Neural progenitor cell (in vitro differentiated cells): ENCODE measurements around the gene PDE11A. TPM values are rescaled to one million over a fixed set of nuclear protein-coding genes. Genes with fewer than 3 reads are reported as not detected.

Experiments used
- DNase-seq: peaks from one replicate; pipeline ENCODE4 v3.0.0-alpha.2; 2016; ENCODE audit warnings: low spot score
- H2AFZ ChIP-seq: fragments of 200-600 bp; sonication (generic); replicated peaks from 2 replicates; pipeline ENCODE4 v1.6.1; 2016; ENCODE audit warnings: antibody characterized with exemption
- H3F3A ChIP-seq: fragments of 200-600 bp; sonication (generic); 2 replicates; pipeline ENCODE4 v1.6.1; 2016; ENCODE audit warnings: antibody characterized with exemption, low read depth
- H3K27ac ChIP-seq: fragments of 200-600 bp; sonication (generic); 2 replicates; pipeline ENCODE4 v1.5.1; 2016; ENCODE audit warnings: mild to moderate bottlenecking
- H3K27me3 ChIP-seq: fragments of 200-600 bp; sonication (generic); 2 replicates; pipeline ENCODE4 v1.6.1; 2016; ENCODE audit warnings: mild to moderate bottlenecking, moderate library complexity
- H3K36me3 ChIP-seq: fragments of 200-600 bp; sonication (generic); 2 replicates; pipeline ENCODE4 v1.5.1; 2016
- H3K4me1 ChIP-seq: fragments of 200-600 bp; sonication (generic); 2 replicates; pipeline ENCODE4 v1.6.1; 2016; ENCODE audit warnings: mixed run types
- H3K4me2 ChIP-seq: fragments of 200-600 bp; sonication (generic); 2 replicates; pipeline ENCODE4 v1.6.1; 2016
- H3K4me3 ChIP-seq: fragments of 200-600 bp; sonication (generic); 2 replicates; pipeline ENCODE4 v1.5.1; 2016
- H3K79me2 ChIP-seq: fragments of 200-600 bp; sonication (generic); 2 replicates; pipeline ENCODE4 v1.6.1; 2016; ENCODE audit warnings: low read depth
- H3K9ac ChIP-seq: fragments of 200-600 bp; sonication (generic); 2 replicates; pipeline ENCODE4 v1.6.1; 2016
- H3K9me3 ChIP-seq: fragments of 200-600 bp; sonication (generic); 2 replicates; pipeline ENCODE4 v1.5.1; 2016; ENCODE audit warnings: low read depth
- H4K20me1 ChIP-seq: fragments of 200-600 bp; sonication (generic); 2 replicates; pipeline ENCODE4 v1.6.1; 2016; ENCODE audit warnings: low read depth
- H3K27ac Mint-ChIP-seq: 3 replicates; pipeline ENCODE4 v1.8.0; 2021; ENCODE audit warnings: mixed read lengths
- H3K27me3 Mint-ChIP-seq: 2 replicates; pipeline ENCODE4 v1.8.0; 2022; ENCODE audit warnings: low read depth, mild to moderate bottlenecking, inconsistent platforms, moderate library complexity, mixed read lengths; ENCODE audit not compliant: insufficient read depth
- H3K36me3 Mint-ChIP-seq: 3 replicates; pipeline ENCODE4 v1.8.0; 2021; ENCODE audit warnings: mixed read lengths
- H3K4me1 Mint-ChIP-seq: 3 replicates; pipeline ENCODE4 v1.8.0; 2021; ENCODE audit warnings: mixed read lengths
- H3K4me3 Mint-ChIP-seq: 3 replicates; pipeline ENCODE4 v1.8.0; 2021; ENCODE audit warnings: mild to moderate bottlenecking, moderate library complexity, mixed read lengths
- H3K9me3 Mint-ChIP-seq: 3 replicates; pipeline ENCODE4 v1.8.0; 2020; ENCODE audit warnings: mixed read lengths
- EZH2 ChIP-seq: fragments of 200-600 bp; sonication (generic); IDR thresholded peaks from 2 replicates; pipeline ENCODE4 v1.6.1; 2017; ENCODE audit warnings: antibody characterized with exemption, mild to moderate bottlenecking, moderate library complexity
- EZH2phosphoT487 ChIP-seq: fragments of 200-600 bp; sonication (generic); IDR thresholded peaks from 2 replicates; pipeline ENCODE4 v1.6.1; 2017; ENCODE audit warnings: antibody characterized with exemption
- total RNA-seq: library from RNA; depleted of rRNA; stranded (reverse); fragments of >200 nt; gene quantifications from 2 replicates; pipeline ENCODE4 v1.2.3, GENCODE V29; 2015; ENCODE audit warnings: low replicate concordance
- TF ChIP-seq, protein P1 (sequence below): fragments of 200-600 bp; sonication (generic); IDR thresholded peaks from 2 replicates; pipeline ENCODE4 v1.5.1; 2017; ENCODE audit warnings: antibody characterized with exemption, mild to moderate bottlenecking

PDE11A gene
- total RNA-seq, 1 donor from 2014 or later = 0.13 TPM

GRCh38 chr2:177694348-177694747 lies 378.2 kb downstream of the PDE11A start:
- Mint-ChIP-seq H3K9me3 (no peaks in the 10 kb centered on the region), H3K27ac (no peak overlapping the region), H3K36me3 (no peaks in the 10 kb centered on the region), H3K4me3 (no peak overlapping the region), H3K4me1 (peaks cover 4% of the 10 kb centered on the region), H3K27me3 (peaks cover 2% of the 10 kb centered on the region)
- no peak overlapping the region for H2AFZ ChIP-seq
- H3K9me3 ChIP-seq = no peaks in the 10 kb centered on the region
- DNase-seq = no peak
- H3K79me2 ChIP-seq = no peaks in the 10 kb centered on the region
- TF ChIP-seq, protein P1, sequence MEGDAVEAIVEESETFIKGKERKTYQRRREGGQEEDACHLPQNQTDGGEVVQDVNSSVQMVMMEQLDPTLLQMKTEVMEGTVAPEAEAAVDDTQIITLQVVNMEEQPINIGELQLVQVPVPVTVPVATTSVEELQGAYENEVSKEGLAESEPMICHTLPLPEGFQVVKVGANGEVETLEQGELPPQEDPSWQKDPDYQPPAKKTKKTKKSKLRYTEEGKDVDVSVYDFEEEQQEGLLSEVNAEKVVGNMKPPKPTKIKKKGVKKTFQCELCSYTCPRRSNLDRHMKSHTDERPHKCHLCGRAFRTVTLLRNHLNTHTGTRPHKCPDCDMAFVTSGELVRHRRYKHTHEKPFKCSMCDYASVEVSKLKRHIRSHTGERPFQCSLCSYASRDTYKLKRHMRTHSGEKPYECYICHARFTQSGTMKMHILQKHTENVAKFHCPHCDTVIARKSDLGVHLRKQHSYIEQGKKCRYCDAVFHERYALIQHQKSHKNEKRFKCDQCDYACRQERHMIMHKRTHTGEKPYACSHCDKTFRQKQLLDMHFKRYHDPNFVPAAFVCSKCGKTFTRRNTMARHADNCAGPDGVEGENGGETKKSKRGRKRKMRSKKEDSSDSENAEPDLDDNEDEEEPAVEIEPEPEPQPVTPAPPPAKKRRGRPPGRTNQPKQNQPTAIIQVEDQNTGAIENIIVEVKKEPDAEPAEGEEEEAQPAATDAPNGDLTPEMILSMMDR = no peak
- TF ChIP-seq EZH2 = no peak
- no peak for TF ChIP-seq EZH2phosphoT487
- no peaks in the 10 kb centered on the region for H3K27me3 ChIP-seq
- H3K36me3 ChIP-seq = no peaks in the 10 kb centered on the region
- no peak overlapping the region for H3K4me2 ChIP-seq
- no peak overlapping the region for H3K9ac ChIP-seq
- H3K4me3 ChIP-seq = no peak overlapping the region
- peaks cover 17% of the 10 kb centered on the region for H3K4me1 ChIP-seq
- H3K27ac ChIP-seq = no peak overlapping the region
- H4K20me1 ChIP-seq = no peaks in the 10 kb centered on the region
- peaks cover 6% of the 10 kb centered on the region for H3F3A ChIP-seq

DNA sequence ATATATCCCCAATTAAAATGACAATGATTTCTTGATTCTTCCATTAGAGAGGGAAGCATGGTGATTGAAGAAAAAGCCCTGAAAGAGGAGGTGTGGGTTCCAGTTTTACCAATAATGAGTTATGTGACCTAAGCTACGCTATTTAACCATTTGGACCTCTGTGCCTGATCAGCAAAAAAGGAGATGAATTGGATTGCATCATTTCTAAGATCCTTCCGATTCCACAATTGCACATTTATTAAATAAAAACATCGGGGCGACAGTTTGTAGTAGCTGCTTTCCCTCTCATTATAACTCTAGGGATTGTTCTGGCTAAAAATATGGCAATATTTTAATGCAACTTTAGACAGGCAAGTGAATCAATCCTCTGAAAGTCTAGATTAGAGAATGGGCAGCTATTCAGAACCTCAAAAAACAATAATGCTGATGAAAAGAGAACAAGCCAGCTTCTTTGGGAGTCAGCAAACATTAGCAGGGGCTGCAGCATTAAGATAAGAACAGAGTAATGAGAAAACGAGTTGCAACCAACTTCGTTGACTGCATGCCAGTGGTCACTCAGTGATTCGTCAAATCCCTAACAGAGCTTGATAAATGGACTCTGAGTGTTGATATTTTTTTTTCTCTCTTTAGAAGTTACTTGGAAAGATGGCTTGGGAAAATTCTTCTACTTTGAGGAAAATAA lies 378.8 kb downstream of the PDE11A start:
- no peak overlapping the region for H3K9ac ChIP-seq
- peaks cover 4% of the 10 kb centered on the region for H3K4me1 Mint-ChIP-seq

GRCh38 chr2:177692783-177693269 lies 379.8 kb downstream of the PDE11A start:
- no peaks in the 10 kb centered on the region for H3K27me3 Mint-ChIP-seq
- peaks cover 4% of the 10 kb centered on the region for H3K4me1 Mint-ChIP-seq
- no peak overlapping the region for H3K27ac Mint-ChIP-seq
- no peak for DNase-seq
- Histone ChIP-seq H3K79me2 (no peaks in the 10 kb centered on the region), H3K4me2 (no peak overlapping the region), H3K4me1 (peaks cover 18% of the 10 kb centered on the region), H4K20me1 (no peaks in the 10 kb centered on the region), H3K36me3 (no peaks in the 10 kb centered on the region), H2AFZ (peak overlapping the region; percentile 8), H3K27me3 (no peaks in the 10 kb centered on the region), H3K9me3 (no peaks in the 10 kb centered on the region), H3F3A (peaks cover 7% of the 10 kb centered on the region), H3K4me3 (no peak overlapping the region), H3K27ac (no peak overlapping the region), H3K9ac (no peak overlapping the region)
- H3K4me3 Mint-ChIP-seq = no peak overlapping the region
- TF ChIP-seq EZH2phosphoT487 (no peak), EZH2 (no peak)
- TF ChIP-seq, protein P1 = no peak
- H3K9me3 Mint-ChIP-seq = no peaks in the 10 kb centered on the region
- no peaks in the 10 kb centered on the region for H3K36me3 Mint-ChIP-seq

More for the DNA sequence above, 378.8 kb downstream of the PDE11A start:
- TF ChIP-seq EZH2phosphoT487 (no peak), EZH2 (no peak)
- TF ChIP-seq, protein P1 = no peak
- Histone ChIP-seq H3K4me2 (no peak overlapping the region), H3K79me2 (no peaks in the 10 kb centered on the region), H4K20me1 (no peaks in the 10 kb centered on the region), H3K4me3 (no peak overlapping the region), H3K27ac (no peak overlapping the region), H3F3A (peaks cover 7% of the 10 kb centered on the region), H3K27me3 (no peaks in the 10 kb centered on the region), H3K9me3 (no peaks in the 10 kb centered on the region), H3K4me1 (peaks cover 19% of the 10 kb centered on the region), H2AFZ (no peak overlapping the region), H3K36me3 (no peaks in the 10 kb centered on the region)
- Mint-ChIP-seq H3K27ac (no peak overlapping the region), H3K36me3 (no peaks in the 10 kb centered on the region), H3K27me3 (peaks cover 2% of the 10 kb centered on the region), H3K4me3 (no peak overlapping the region), H3K9me3 (no peaks in the 10 kb centered on the region)
- no peak for DNase-seq
